Activated T-cell treated with anti-CD3 and anti-CD28 coated beads, Interleukin-2, amount 50 U/mL, for 72 hours (primary cell): ENCODE measurements around the gene SLC6A11. TPM values are rescaled to one million over a fixed set of nuclear protein-coding genes. Genes with fewer than 3 reads are reported as not detected.

Experiments
- ATAC-seq, 2 donors: fragments of 150-1000 bp; cut with Tn5 transposase; replicated peaks in 1 of 2; 2 replicates each; pipeline ENCODE4 v1.10.0; 2021; ENCODE audit warnings: moderate library complexity in 2 of 2, mild to moderate bottlenecking in 1 of 2
- DNase-seq, 2 donors: peaks; one replicate each; pipeline ENCODE4 v3.0.0; 2021 to 2022; ENCODE audit warnings: mixed read lengths in 1 of 2
- H3K27ac Mint-ChIP-seq: one replicate; pipeline ENCODE4 v1.8.0; 2022; ENCODE audit warnings: mild to moderate bottlenecking, moderate library complexity, mixed read lengths
- H3K27me3 Mint-ChIP-seq: one replicate; pipeline ENCODE4 v1.8.0; 2022; ENCODE audit warnings: low read depth, mixed read lengths
- H3K36me3 Mint-ChIP-seq, 2 donors: one replicate each; pipeline ENCODE4 v1.8.0; 2022; ENCODE audit warnings: mixed read lengths in 2 of 2, mild to moderate bottlenecking in 1 of 2; ENCODE audit not compliant: insufficient read depth in 2 of 2
- H3K4me1 Mint-ChIP-seq: one replicate; pipeline ENCODE4 v1.8.0; 2022; ENCODE audit warnings: low read depth, mixed read lengths
- H3K4me3 Mint-ChIP-seq, 2 donors: one replicate each; pipeline ENCODE4 v1.8.0; 2022; ENCODE audit warnings: mild to moderate bottlenecking in 2 of 2, mixed read lengths in 2 of 2, moderate library complexity in 2 of 2
- H3K9me3 Mint-ChIP-seq, 2 donors: one replicate each; pipeline ENCODE4 v1.8.0; 2022; ENCODE audit warnings: mixed read lengths in 2 of 2
- total RNA-seq, 2 donors: library from RNA; stranded (reverse); gene quantifications; one replicate each; pipeline ENCODE4 v1.2.3, GENCODE V29; 2022

The SLC6A11 gene
- total RNA-seq, 2 donors from 2014 or later: not detected

GRCh38 chr3:10778492-10779292 lies 37.3 kb upstream of the SLC6A11 start:
- no peaks in the 10 kb centered on the region for H3K9me3 Mint-ChIP-seq
- ATAC-seq (no peak), DNase-seq (no peak)
- no peaks in the 10 kb centered on the region for H3K36me3 Mint-ChIP-seq
- no peak overlapping the region for H3K27ac Mint-ChIP-seq
- no peak overlapping the region for H3K4me3 Mint-ChIP-seq
- H3K4me1 Mint-ChIP-seq: peaks cover 2% of the 10 kb centered on the region
- H3K27me3 Mint-ChIP-seq: peaks cover 28% of the 10 kb centered on the region

- peaks cover 27% of the 10 kb centered on the region for H3K27me3 Mint-ChIP-seq
- no peak overlapping the region for H3K27ac Mint-ChIP-seq
- H3K4me1 Mint-ChIP-seq: peaks cover 9% of the 10 kb centered on the region
- no peak for DNase-seq
- no peak for ATAC-seq
- H3K4me3 Mint-ChIP-seq: no peak overlapping the region
- no peaks in the 10 kb centered on the region for H3K9me3 Mint-ChIP-seq
- no peaks in the 10 kb centered on the region for H3K36me3 Mint-ChIP-seq
Measured at GRCh38 chr3:10779293-10779805, 36.7 kb upstream of the SLC6A11 start.

- Mint-ChIP-seq H3K27ac (no peak overlapping the region), H3K36me3 (no peaks in the 10 kb centered on the region), H3K4me3 (no peak overlapping the region), H3K9me3 (no peaks in the 10 kb centered on the region), H3K27me3 (peaks cover 36% of the 10 kb centered on the region), H3K4me1 (peaks cover 9% of the 10 kb centered on the region)
- ATAC-seq: no peak
- DNase-seq: no peak
Measured at GRCh38 chr3:10780243-10780642, 35.8 kb upstream of the SLC6A11 start.

- H3K27me3 Mint-ChIP-seq: peaks cover 36% of the 10 kb centered on the region
- peaks cover 9% of the 10 kb centered on the region for H3K4me1 Mint-ChIP-seq
- ATAC-seq (no peak), DNase-seq (no peak)
- H3K9me3 Mint-ChIP-seq: no peaks in the 10 kb centered on the region
- H3K4me3 Mint-ChIP-seq: no peak overlapping the region
- H3K27ac Mint-ChIP-seq: no peak overlapping the region
- H3K36me3 Mint-ChIP-seq: no peaks in the 10 kb centered on the region
Measured at GRCh38 chr3:10780922-10781321, 35.1 kb upstream of the SLC6A11 start.

- H3K4me3 Mint-ChIP-seq: no peak overlapping the region
- DNase-seq (no peak), ATAC-seq (no peak)
- H3K9me3 Mint-ChIP-seq: no peaks in the 10 kb centered on the region
- H3K27ac Mint-ChIP-seq: no peak overlapping the region
- H3K4me1 Mint-ChIP-seq: peaks cover 9% of the 10 kb centered on the region
- no peaks in the 10 kb centered on the region for H3K36me3 Mint-ChIP-seq
- peaks cover 45% of the 10 kb centered on the region for H3K27me3 Mint-ChIP-seq
Measured at GRCh38 chr3:10781981-10782380, 34.0 kb upstream of the SLC6A11 start.

GRCh38 chr3:10783360-10784351 lies 32.4 kb upstream of the SLC6A11 start:
- H3K4me1 Mint-ChIP-seq: peaks cover 9% of the 10 kb centered on the region
- no peaks in the 10 kb centered on the region for H3K9me3 Mint-ChIP-seq
- H3K36me3 Mint-ChIP-seq: no peaks in the 10 kb centered on the region
- H3K27ac Mint-ChIP-seq: no peak overlapping the region
- H3K27me3 Mint-ChIP-seq: peaks cover 57% of the 10 kb centered on the region
- H3K4me3 Mint-ChIP-seq: no peak overlapping the region
- ATAC-seq: no peak
- DNase-seq: peak; percentile 26 to 42

GRCh38 chr3:10786640-10787039 lies 29.4 kb upstream of the SLC6A11 start:
- H3K4me1 Mint-ChIP-seq: peaks cover 9% of the 10 kb centered on the region
- H3K36me3 Mint-ChIP-seq: no peaks in the 10 kb centered on the region
- DNase-seq (no peak), ATAC-seq (no peak)
- H3K27me3 Mint-ChIP-seq: peaks cover 56% of the 10 kb centered on the region
- no peak overlapping the region for H3K27ac Mint-ChIP-seq
- H3K4me3 Mint-ChIP-seq: no peak overlapping the region
- no peaks in the 10 kb centered on the region for H3K9me3 Mint-ChIP-seq

GRCh38 chr3:10788451-10788850 lies 27.6 kb upstream of the SLC6A11 start:
- H3K4me1 Mint-ChIP-seq: peaks cover 9% of the 10 kb centered on the region
- ATAC-seq: peak in 1 of 2 donors; percentile 17
- DNase-seq: no peak
- H3K36me3 Mint-ChIP-seq: no peaks in the 10 kb centered on the region
- peaks cover 51% of the 10 kb centered on the region for H3K27me3 Mint-ChIP-seq
- no peak overlapping the region for H3K27ac Mint-ChIP-seq
- no peaks in the 10 kb centered on the region for H3K9me3 Mint-ChIP-seq
- no peak overlapping the region for H3K4me3 Mint-ChIP-seq

- no peak for ATAC-seq
- no peak for DNase-seq
- Mint-ChIP-seq H3K9me3 (no peaks in the 10 kb centered on the region), H3K36me3 (no peaks in the 10 kb centered on the region), H3K27ac (no peak overlapping the region), H3K4me1 (no peaks in the 10 kb centered on the region), H3K27me3 (peaks cover 44% of the 10 kb centered on the region), H3K4me3 (no peak overlapping the region)
Measured at GRCh38 chr3:10790713-10791112, 25.3 kb upstream of the SLC6A11 start.

GRCh38 chr3:10792208-10792607 lies 23.8 kb upstream of the SLC6A11 start:
- ATAC-seq (no peak), DNase-seq (no peak)
- Mint-ChIP-seq H3K27me3 (peaks cover 44% of the 10 kb centered on the region), H3K27ac (no peak overlapping the region), H3K4me3 (no peak overlapping the region), H3K36me3 (no peaks in the 10 kb centered on the region), H3K4me1 (no peaks in the 10 kb centered on the region), H3K9me3 (no peaks in the 10 kb centered on the region)

GRCh38 chr3:10798600-10799367 lies 17.2 kb upstream of the SLC6A11 start:
- Mint-ChIP-seq H3K4me1 (no peaks in the 10 kb centered on the region), H3K4me3 (no peak overlapping the region), H3K27me3 (peaks cover 46% of the 10 kb centered on the region), H3K9me3 (no peaks in the 10 kb centered on the region), H3K27ac (no peak overlapping the region), H3K36me3 (no peaks in the 10 kb centered on the region)
- ATAC-seq: no peak
- no peak for DNase-seq

- Mint-ChIP-seq H3K4me3 (no peak overlapping the region), H3K27me3 (peaks cover 20% of the 10 kb centered on the region), H3K4me1 (no peaks in the 10 kb centered on the region), H3K27ac (no peak overlapping the region), H3K36me3 (no peaks in the 10 kb centered on the region), H3K9me3 (no peaks in the 10 kb centered on the region)
- ATAC-seq (no peak), DNase-seq (no peak)
Measured at GRCh38 chr3:10804183-10804648, 11.8 kb upstream of the SLC6A11 start.
